ENCODE data around the gene SFMBT2.

The SFMBT2 gene

DNA sequence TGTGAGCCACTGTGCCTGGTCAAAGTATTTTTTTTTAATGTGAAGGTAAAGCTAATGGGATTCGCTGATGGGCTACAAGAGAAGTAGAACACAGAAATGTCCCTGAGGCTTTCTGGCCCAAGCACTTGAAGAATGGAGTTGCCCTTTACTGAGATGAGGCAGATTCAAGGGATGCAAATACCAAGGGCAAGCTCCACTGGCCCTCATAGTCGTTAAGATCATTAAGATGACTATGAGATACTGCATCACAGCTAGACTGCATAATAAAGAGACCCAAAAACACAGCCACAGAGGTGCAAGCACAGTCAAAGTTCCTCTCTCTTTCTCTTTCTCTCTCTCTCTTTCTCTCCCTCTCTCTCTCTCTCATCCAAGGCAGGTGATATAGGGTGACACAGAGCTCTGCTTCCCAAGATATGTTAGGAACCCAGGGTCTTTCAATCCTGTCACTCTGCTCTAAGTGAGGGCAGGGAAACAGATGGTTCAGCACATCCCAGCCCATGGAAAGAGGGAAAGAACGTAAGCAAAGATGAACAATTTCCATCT lies 117.4 kb downstream of the SFMBT2 start:
- Histone ChIP-seq H3K9me3 (ENCODE audit: control insufficient read depth in 1 of 2, low read length in 2 of 2) (peaks cover 0 to 2% of the 10 kb centered on the region in 2 donors), H3K4me3 (ENCODE audit: low read depth in 1 of 2, low read length in 2 of 2) (no peak overlapping the region)

DNA sequence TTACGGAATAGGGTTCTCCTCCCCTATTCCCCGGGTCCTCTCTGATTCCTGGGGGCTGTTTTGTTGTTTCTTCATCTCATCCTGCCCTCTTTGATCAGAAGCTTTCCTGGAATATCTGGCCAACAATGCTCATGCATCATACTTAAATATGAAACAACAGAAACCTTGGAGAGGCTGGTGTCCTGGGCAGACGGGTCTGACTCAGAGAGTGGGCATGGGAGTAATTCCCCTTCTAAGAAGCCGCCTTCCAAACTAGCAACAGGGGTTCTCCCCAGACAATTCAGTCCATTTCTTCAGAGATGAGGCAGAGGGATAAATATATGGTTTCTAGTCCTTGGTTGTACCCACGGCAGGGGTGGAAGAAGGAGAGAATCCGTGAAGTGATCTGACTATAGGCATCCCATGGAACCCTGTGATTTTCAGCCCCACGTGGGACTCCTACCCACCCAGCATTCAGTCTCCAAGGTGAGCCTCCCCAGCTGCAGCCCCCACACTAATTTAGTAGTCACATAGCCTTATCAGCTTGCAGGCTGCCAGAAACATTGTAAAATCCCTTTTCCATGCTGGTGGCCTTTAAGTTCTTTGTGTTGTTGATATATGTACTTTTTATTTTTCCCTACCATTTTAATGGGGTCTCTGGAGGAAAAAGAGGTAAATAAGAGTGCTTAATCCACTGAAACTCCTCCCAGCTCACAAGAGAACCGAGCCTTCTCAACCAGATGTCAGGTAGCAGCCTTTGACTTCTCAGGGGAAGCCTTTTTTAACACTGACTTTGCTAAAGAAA lies 119.2 kb downstream of the SFMBT2 start:
- no peaks in the 10 kb centered on the region for H3K27me3 ChIP-seq (ENCODE audit: control insufficient read depth in 1 of 2, insufficient read depth in 2 of 2, low read length in 2 of 2)
- no peak overlapping the region for H3K9ac ChIP-seq (ENCODE audit: low read depth in 1 of 2, low read length in 2 of 2)

More for the DNA sequence above, 117.4 kb downstream of the SFMBT2 start:
- no peaks in the 10 kb centered on the region for H3K4me1 ChIP-seq (ENCODE audit: control insufficient read depth in 1 of 2, insufficient read depth in 2 of 2, low read length in 2 of 2)
- no peaks in the 10 kb centered on the region for H3K27me3 ChIP-seq (ENCODE audit: control insufficient read depth in 1 of 2, insufficient read depth in 2 of 2, low read length in 2 of 2)
- no peak overlapping the region for H3K27ac ChIP-seq (ENCODE audit: low read depth, low read length)
- H3K9ac ChIP-seq (ENCODE audit: low read depth in 1 of 2, low read length in 2 of 2), result no peak overlapping the region
- peaks cover 0 to 1% of the 10 kb centered on the region in 2 donors for H3K36me3 ChIP-seq (ENCODE audit: control insufficient read depth in 1 of 2, insufficient read depth in 2 of 2, low read length in 2 of 2)

DNA sequence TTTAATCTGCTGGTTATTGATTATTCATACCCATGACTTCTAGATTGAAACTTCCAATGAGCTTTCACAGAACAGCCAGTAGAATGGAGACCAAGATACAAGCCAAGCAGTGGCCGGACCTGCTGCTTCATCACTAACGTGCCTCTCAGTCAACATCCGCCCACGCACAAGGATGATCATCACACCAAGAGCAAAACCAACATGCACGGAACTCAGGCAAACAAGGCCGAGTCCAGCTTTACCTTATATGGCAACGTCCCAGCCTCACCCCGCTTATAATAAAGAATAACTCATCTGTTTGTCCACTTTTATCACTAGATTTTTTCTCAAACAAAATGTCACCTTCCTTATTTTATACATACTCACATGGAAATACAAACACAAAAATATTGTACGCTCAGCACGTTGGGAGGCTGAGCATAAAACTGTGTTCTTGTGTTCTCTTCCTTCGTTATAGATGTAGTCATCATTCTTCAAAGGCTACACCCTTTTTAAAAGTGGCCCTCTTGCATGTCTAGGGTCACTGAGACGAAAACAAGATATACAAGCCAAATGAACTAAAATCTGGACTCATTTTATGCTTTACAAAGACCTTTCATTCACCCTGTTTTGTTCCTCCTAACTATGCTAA lies 122.7 kb downstream of the SFMBT2 start:
- Histone ChIP-seq H3K36me3 (ENCODE audit: control insufficient read depth in 1 of 2, insufficient read depth in 2 of 2, low read length in 2 of 2) (no peaks in the 10 kb centered on the region), H3K9me3 (ENCODE audit: control insufficient read depth in 1 of 2, low read length in 2 of 2) (no peaks in the 10 kb centered on the region), H3K4me1 (ENCODE audit: control insufficient read depth in 1 of 2, insufficient read depth in 2 of 2, low read length in 2 of 2) (no peaks in the 10 kb centered on the region), H3K4me3 (ENCODE audit: low read depth in 1 of 2, low read length in 2 of 2) (no peak overlapping the region), H3K9ac (ENCODE audit: low read depth in 1 of 2, low read length in 2 of 2) (no peak overlapping the region), H3K27me3 (ENCODE audit: control insufficient read depth in 1 of 2, insufficient read depth in 2 of 2, low read length in 2 of 2) (no peaks in the 10 kb centered on the region), H3K27ac (ENCODE audit: low read depth, low read length) (no peak overlapping the region)

More for the DNA sequence above, 119.2 kb downstream of the SFMBT2 start:
- no peaks in the 10 kb centered on the region for H3K9me3 ChIP-seq (ENCODE audit: control insufficient read depth in 1 of 2, low read length in 2 of 2)
- H3K4me1 ChIP-seq (ENCODE audit: control insufficient read depth in 1 of 2, insufficient read depth in 2 of 2, low read length in 2 of 2), result no peaks in the 10 kb centered on the region
- no peak overlapping the region for H3K27ac ChIP-seq (ENCODE audit: low read depth, low read length)
- H3K4me3 ChIP-seq (ENCODE audit: low read depth in 1 of 2, low read length in 2 of 2), result no peak overlapping the region
- H3K36me3 ChIP-seq (ENCODE audit: control insufficient read depth in 1 of 2, insufficient read depth in 2 of 2, low read length in 2 of 2), result no peaks in the 10 kb centered on the region

DNA sequence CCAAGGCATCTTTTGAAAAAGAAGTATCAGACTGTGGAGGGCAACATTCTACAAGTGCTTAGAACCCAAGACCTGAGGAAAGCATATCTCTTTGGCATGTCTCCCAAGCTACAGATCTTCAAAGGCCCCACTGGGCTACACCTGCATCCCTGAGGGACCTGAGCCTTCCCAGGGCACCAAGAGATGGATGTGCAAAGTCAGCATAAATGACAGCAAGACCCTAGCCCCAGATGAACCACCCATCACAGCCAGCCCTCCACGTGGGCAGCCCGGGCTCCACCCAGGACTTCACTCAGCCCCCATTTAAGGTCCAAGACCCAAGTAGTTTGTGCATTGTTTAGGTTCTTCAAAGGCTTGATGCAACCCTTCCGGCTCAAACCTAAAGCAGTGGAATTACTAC lies 123.5 kb downstream of the SFMBT2 start:
- Histone ChIP-seq H3K9me3 (ENCODE audit: control insufficient read depth in 1 of 2, low read length in 2 of 2) (no peaks in the 10 kb centered on the region), H3K4me3 (ENCODE audit: low read depth in 1 of 2, low read length in 2 of 2) (no peak overlapping the region), H3K27ac (ENCODE audit: low read depth, low read length) (no peak overlapping the region), H3K36me3 (ENCODE audit: control insufficient read depth in 1 of 2, insufficient read depth in 2 of 2, low read length in 2 of 2) (no peaks in the 10 kb centered on the region), H3K27me3 (ENCODE audit: control insufficient read depth in 1 of 2, insufficient read depth in 2 of 2, low read length in 2 of 2) (no peaks in the 10 kb centered on the region), H3K9ac (ENCODE audit: low read depth in 1 of 2, low read length in 2 of 2) (no peak overlapping the region), H3K4me1 (ENCODE audit: control insufficient read depth in 1 of 2, insufficient read depth in 2 of 2, low read length in 2 of 2) (no peaks in the 10 kb centered on the region)

DNA sequence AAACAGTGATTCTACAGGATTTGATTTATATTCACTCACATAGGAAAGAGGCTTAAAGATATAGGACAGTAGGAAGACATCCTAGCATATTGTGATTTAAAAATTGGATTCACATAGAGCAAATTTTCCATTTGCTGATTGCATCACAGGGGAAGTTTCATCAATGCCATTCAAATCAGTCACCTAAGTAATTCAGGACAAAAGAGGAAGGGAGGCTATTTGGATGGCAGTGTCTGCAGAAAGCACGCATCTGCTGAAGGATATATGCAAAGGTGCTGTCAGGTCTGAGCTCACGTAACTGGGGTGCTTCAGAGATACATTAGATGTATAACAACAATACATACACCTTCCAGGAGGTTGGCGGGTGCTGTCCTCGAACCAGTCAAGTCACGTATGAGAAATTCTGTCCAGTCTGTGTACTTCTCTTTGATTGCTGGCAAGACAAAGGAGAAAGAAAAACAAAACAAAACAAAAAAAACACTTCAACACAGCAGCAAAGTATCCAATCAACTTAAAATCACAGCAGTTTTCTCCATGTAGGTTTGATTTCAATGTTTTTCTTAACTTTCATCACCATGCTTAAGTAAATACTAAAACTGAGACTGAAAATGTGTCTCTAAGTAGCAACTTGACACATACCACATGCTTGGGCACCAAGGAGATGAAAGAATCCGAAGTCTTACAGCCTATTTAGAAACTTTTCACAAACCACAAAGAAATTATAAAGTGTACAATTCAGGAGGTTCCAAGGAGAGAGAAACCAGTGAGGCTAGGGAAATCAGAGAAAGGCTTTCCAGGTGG lies 125.1 kb downstream of the SFMBT2 start:
- no peaks in the 10 kb centered on the region for H3K36me3 ChIP-seq (ENCODE audit: control insufficient read depth in 1 of 2, insufficient read depth in 2 of 2, low read length in 2 of 2)
- no peaks in the 10 kb centered on the region for H3K9me3 ChIP-seq (ENCODE audit: control insufficient read depth in 1 of 2, low read length in 2 of 2)
- H3K4me3 ChIP-seq (ENCODE audit: low read depth in 1 of 2, low read length in 2 of 2), result no peak overlapping the region
- no peak overlapping the region for H3K27ac ChIP-seq (ENCODE audit: low read depth, low read length)
- no peaks in the 10 kb centered on the region for H3K27me3 ChIP-seq (ENCODE audit: control insufficient read depth in 1 of 2, insufficient read depth in 2 of 2, low read length in 2 of 2)
- H3K4me1 ChIP-seq (ENCODE audit: control insufficient read depth in 1 of 2, insufficient read depth in 2 of 2, low read length in 2 of 2), result no peaks in the 10 kb centered on the region
- no peak overlapping the region for H3K9ac ChIP-seq (ENCODE audit: low read depth in 1 of 2, low read length in 2 of 2)

DNA sequence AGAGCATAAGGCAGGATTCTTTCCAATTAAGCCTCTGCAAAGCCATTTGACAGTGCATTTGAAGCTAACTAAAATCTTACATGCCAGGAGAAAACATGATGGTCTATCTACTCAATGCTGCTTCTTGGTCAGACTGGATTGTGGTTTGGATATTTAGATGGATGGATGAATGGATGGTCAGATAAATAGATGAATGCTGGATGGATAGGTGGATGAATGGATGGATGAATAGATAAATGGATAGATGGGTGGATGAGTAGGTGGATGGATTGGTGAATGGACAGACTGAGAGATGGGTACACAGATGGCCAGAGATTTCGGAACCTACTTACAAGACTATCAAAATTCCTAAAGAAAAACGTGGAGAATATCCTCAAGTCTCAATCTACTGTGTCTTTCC lies 127.6 kb downstream of the SFMBT2 start:
- no peak overlapping the region for H3K4me3 ChIP-seq (ENCODE audit: low read depth in 1 of 2, low read length in 2 of 2)
- no peaks in the 10 kb centered on the region for H3K4me1 ChIP-seq (ENCODE audit: control insufficient read depth in 1 of 2, insufficient read depth in 2 of 2, low read length in 2 of 2)
- H3K36me3 ChIP-seq (ENCODE audit: control insufficient read depth in 1 of 2, insufficient read depth in 2 of 2, low read length in 2 of 2), result no peaks in the 10 kb centered on the region
- H3K9ac ChIP-seq (ENCODE audit: low read depth in 1 of 2, low read length in 2 of 2), result no peak overlapping the region
- H3K9me3 ChIP-seq (ENCODE audit: control insufficient read depth in 1 of 2, low read length in 2 of 2), result no peaks in the 10 kb centered on the region
- H3K27me3 ChIP-seq (ENCODE audit: control insufficient read depth in 1 of 2, insufficient read depth in 2 of 2, low read length in 2 of 2), result no peaks in the 10 kb centered on the region
- H3K27ac ChIP-seq (ENCODE audit: low read depth, low read length), result no peak overlapping the region

DNA sequence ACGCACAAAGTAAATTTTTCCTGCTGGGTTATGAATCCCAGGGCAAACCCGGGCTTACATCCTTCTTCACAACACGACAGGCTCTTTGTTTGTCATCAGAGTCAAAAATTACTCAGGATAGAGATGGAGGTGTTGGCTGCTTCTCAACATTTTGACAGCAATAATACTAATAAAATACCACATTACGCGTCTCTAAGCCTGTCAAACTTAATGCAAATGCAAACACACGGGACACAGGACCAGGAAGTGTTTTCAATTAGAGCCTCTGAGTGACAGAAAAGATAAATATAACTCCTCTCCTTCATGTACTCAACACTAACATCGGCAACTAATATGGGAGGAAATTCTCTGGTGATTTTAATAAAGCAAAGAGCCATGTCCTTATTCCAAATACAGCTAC lies 128.4 kb downstream of the SFMBT2 start:
- Histone ChIP-seq H3K4me1 (ENCODE audit: control insufficient read depth in 1 of 2, insufficient read depth in 2 of 2, low read length in 2 of 2) (no peaks in the 10 kb centered on the region), H3K9me3 (ENCODE audit: control insufficient read depth in 1 of 2, low read length in 2 of 2) (no peaks in the 10 kb centered on the region), H3K4me3 (ENCODE audit: low read depth in 1 of 2, low read length in 2 of 2) (no peak overlapping the region), H3K36me3 (ENCODE audit: control insufficient read depth in 1 of 2, insufficient read depth in 2 of 2, low read length in 2 of 2) (no peaks in the 10 kb centered on the region), H3K27ac (ENCODE audit: low read depth, low read length) (no peak overlapping the region), H3K9ac (ENCODE audit: low read depth in 1 of 2, low read length in 2 of 2) (no peak overlapping the region), H3K27me3 (ENCODE audit: control insufficient read depth in 1 of 2, insufficient read depth in 2 of 2, low read length in 2 of 2) (no peaks in the 10 kb centered on the region)

DNA sequence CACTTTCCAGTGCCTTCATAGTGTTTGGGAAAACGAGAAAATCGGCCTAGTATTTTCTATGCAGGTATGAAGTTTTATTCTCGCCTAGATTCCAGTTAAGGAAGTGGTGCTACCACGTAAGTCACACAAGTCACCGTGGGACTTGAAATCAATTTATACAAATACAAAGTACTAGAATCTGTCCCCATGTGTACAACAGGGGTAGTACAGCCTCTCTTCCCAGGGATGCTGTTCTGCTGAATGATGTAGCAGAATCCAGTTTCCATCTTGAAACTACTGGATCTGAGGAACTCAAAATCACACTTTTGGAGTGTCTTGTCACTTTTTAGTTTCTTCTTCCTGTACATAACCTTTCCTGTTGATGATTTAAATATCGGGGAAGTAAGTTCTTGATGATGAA lies 129.4 kb downstream of the SFMBT2 start:
- H3K9me3 ChIP-seq (ENCODE audit: control insufficient read depth in 1 of 2, low read length in 2 of 2), result no peaks in the 10 kb centered on the region
- no peak overlapping the region for H3K27ac ChIP-seq (ENCODE audit: low read depth, low read length)
- H3K36me3 ChIP-seq (ENCODE audit: control insufficient read depth in 1 of 2, insufficient read depth in 2 of 2, low read length in 2 of 2), result no peaks in the 10 kb centered on the region
- no peak overlapping the region for H3K4me3 ChIP-seq (ENCODE audit: low read depth in 1 of 2, low read length in 2 of 2)
- H3K27me3 ChIP-seq (ENCODE audit: control insufficient read depth in 1 of 2, insufficient read depth in 2 of 2, low read length in 2 of 2), result no peaks in the 10 kb centered on the region
- H3K4me1 ChIP-seq (ENCODE audit: control insufficient read depth in 1 of 2, insufficient read depth in 2 of 2, low read length in 2 of 2), result no peaks in the 10 kb centered on the region
- no peak overlapping the region for H3K9ac ChIP-seq (ENCODE audit: low read depth in 1 of 2, low read length in 2 of 2)

DNA sequence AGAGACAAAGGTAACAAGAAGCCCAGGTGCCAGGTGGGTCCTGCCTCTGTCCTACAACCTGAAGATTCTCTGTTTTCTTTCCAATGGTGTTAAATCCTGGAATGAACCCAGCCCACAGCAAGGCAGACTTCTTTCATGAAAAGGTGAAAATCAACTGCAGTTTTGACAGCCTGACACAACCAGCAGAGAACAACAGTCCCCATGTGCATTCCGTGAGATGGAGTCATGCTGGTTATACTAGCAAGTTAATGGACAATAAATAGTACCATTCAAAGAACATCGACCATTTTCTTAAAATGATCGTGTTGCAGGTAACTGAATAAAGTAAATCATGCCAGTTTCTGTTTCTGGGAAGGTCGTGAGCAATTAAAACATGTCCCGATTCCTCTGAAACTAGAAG lies 131.5 kb downstream of the SFMBT2 start:
- H3K27ac ChIP-seq (ENCODE audit: low read depth, low read length), result no peak overlapping the region
- no peak overlapping the region for H3K4me3 ChIP-seq (ENCODE audit: low read depth in 1 of 2, low read length in 2 of 2)
- H3K9ac ChIP-seq (ENCODE audit: low read depth in 1 of 2, low read length in 2 of 2), result no peak overlapping the region
- no peaks in the 10 kb centered on the region for H3K4me1 ChIP-seq (ENCODE audit: control insufficient read depth in 1 of 2, insufficient read depth in 2 of 2, low read length in 2 of 2)
- no peaks in the 10 kb centered on the region for H3K27me3 ChIP-seq (ENCODE audit: control insufficient read depth in 1 of 2, insufficient read depth in 2 of 2, low read length in 2 of 2)
- no peaks in the 10 kb centered on the region for H3K9me3 ChIP-seq (ENCODE audit: control insufficient read depth in 1 of 2, low read length in 2 of 2)
- H3K36me3 ChIP-seq (ENCODE audit: control insufficient read depth in 1 of 2, insufficient read depth in 2 of 2, low read length in 2 of 2), result no peaks in the 10 kb centered on the region

DNA sequence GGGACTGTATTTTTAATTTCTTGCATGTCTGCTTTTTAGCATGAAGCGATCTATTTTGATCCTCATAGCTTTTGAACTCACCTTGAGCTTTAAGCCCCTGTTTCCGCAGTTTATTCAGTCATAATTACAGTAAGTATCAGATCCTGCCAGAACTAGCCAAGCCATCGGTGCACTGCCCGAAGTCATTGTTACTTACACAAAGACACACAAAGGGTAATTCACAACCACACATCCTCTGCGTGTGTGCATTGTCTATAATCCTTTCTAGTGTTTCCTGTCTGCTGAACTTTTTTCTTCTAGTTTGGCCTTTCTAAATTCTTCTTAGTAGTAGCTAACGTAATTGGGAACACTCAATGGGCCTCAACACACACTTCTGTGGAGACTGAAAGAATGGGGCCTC lies 133.0 kb downstream of the SFMBT2 start:
- no peak overlapping the region for H3K27ac ChIP-seq (ENCODE audit: low read depth, low read length)

More for the DNA sequence above, 133.0 kb downstream of the SFMBT2 start:
- H3K9ac ChIP-seq (ENCODE audit: low read depth in 1 of 2, low read length in 2 of 2), result no peak overlapping the region
- no peaks in the 10 kb centered on the region for H3K9me3 ChIP-seq (ENCODE audit: control insufficient read depth in 1 of 2, low read length in 2 of 2)
- no peak overlapping the region for H3K4me3 ChIP-seq (ENCODE audit: low read depth in 1 of 2, low read length in 2 of 2)
- no peaks in the 10 kb centered on the region for H3K36me3 ChIP-seq (ENCODE audit: control insufficient read depth in 1 of 2, insufficient read depth in 2 of 2, low read length in 2 of 2)
- no peaks in the 10 kb centered on the region for H3K27me3 ChIP-seq (ENCODE audit: control insufficient read depth in 1 of 2, insufficient read depth in 2 of 2, low read length in 2 of 2)
- H3K4me1 ChIP-seq (ENCODE audit: control insufficient read depth in 1 of 2, insufficient read depth in 2 of 2, low read length in 2 of 2), result no peaks in the 10 kb centered on the region
